Liver (tissue), 9 donors: Measurements from ENCODE around the gene ERBB4. TPM values are rescaled to one million over a fixed set of nuclear protein-coding genes. Genes with fewer than 3 reads are reported as not detected.

Experiments used
- DNase-seq: peaks from one replicate; pipeline ENCODE4 v3.0.0-alpha.2; 2017; ENCODE audit warnings: low spot score
- H3K27ac ChIP-seq, 2 donors: one replicate each; pipeline ENCODE4 v1.7.0; 2013; ENCODE audit warnings: inconsistent platforms in 2 of 2, low read length in 2 of 2, control low read depth in 1 of 2, low read depth in 1 of 2, mild to moderate bottlenecking in 1 of 2
- H3K27me3 ChIP-seq, 4 donors: one replicate each; pipeline versions ENCODE4 v1.6.1 to v1.7.0; 2013; ENCODE audit warnings: low read length in 3 of 4, inconsistent platforms in 1 of 4, mild to moderate bottlenecking in 1 of 4, moderate library complexity in 1 of 4; ENCODE audit not compliant: control insufficient read depth in 4 of 4, insufficient read depth in 4 of 4
- H3K36me3 ChIP-seq, 4 donors: one replicate each; pipeline versions ENCODE4 v1.6.1 to v1.7.0; 2013; ENCODE audit warnings: low read length in 3 of 4, mild to moderate bottlenecking in 3 of 4, low read depth in 1 of 4, moderate library complexity in 1 of 4; ENCODE audit not compliant: control insufficient read depth in 4 of 4, insufficient read depth in 3 of 4
- H3K4me1 ChIP-seq, 4 donors: one replicate each; pipeline versions ENCODE4 v1.6.1 to v1.7.0; 2013; ENCODE audit warnings: low read length in 3 of 4, mild to moderate bottlenecking in 3 of 4, moderate library complexity in 1 of 4; ENCODE audit not compliant: control insufficient read depth in 4 of 4, insufficient read depth in 4 of 4
- H3K4me3 ChIP-seq, 3 donors: one replicate each; pipeline versions ENCODE4 v1.6.1 to v1.7.0; 2013; ENCODE audit warnings: low read length in 3 of 3, control low read depth in 1 of 3, low read depth in 1 of 3, mild to moderate bottlenecking in 1 of 3
- H3K9ac ChIP-seq, 2 donors: one replicate each; pipeline ENCODE4 v1.7.0; 2013; ENCODE audit warnings: low read length in 2 of 2, mild to moderate bottlenecking in 2 of 2, moderate library complexity in 2 of 2, control low read depth in 1 of 2, low read depth in 1 of 2
- H3K9me3 ChIP-seq, 4 donors: one replicate each; pipeline versions ENCODE4 v1.6.1 to v1.7.0; 2013; ENCODE audit warnings: low read length in 3 of 4; ENCODE audit not compliant: control insufficient read depth in 4 of 4
- EGR1 ChIP-seq, 2 donors: IDR thresholded peaks; 2 replicates each; pipeline ENCODE4 v1.6.1; 2016 to 2018; ENCODE audit warnings: antibody characterized with exemption in 2 of 2, low read depth in 2 of 2
- FOXA1 ChIP-seq: IDR thresholded peaks from 2 replicates; pipeline ENCODE4 v1.6.1; 2016; ENCODE audit warnings: antibody characterized with exemption
- GABPA ChIP-seq, 2 donors: IDR thresholded peaks in 1 of 2; conservative IDR thresholded peaks in 1 of 2; 2 replicates each; pipeline ENCODE4 v1.6.1; 2016; ENCODE audit warnings: antibody characterized with exemption in 2 of 2, mild to moderate bottlenecking in 1 of 2, moderate library complexity in 1 of 2
- HNF4A ChIP-seq, 2 donors: conservative IDR thresholded peaks; 2 replicates each; pipeline ENCODE4 v1.6.1; 2016; ENCODE audit warnings: antibody characterized with exemption in 2 of 2, mild to moderate bottlenecking in 2 of 2
- HNF4G ChIP-seq: IDR thresholded peaks from 2 replicates; pipeline ENCODE4 v1.6.1; 2016; ENCODE audit warnings: antibody characterized with exemption
- JUND ChIP-seq, 2 donors: IDR thresholded peaks; 2 replicates each; pipeline ENCODE4 v1.6.1; 2016; ENCODE audit warnings: antibody characterized with exemption in 2 of 2
- MAX ChIP-seq: IDR thresholded peaks from 2 replicates; pipeline ENCODE4 v1.6.1; 2016; ENCODE audit warnings: antibody characterized with exemption
- RAD21 ChIP-seq, 2 donors: IDR thresholded peaks; 2 replicates each; pipeline ENCODE4 v1.6.1; 2016; ENCODE audit warnings: antibody characterized with exemption in 2 of 2, mild to moderate bottlenecking in 2 of 2
- REST ChIP-seq: IDR thresholded peaks from 2 replicates; pipeline ENCODE4 v1.6.1; 2016; ENCODE audit warnings: antibody characterized with exemption, mild to moderate bottlenecking
- RXRA ChIP-seq, 2 donors: IDR thresholded peaks; 2 replicates each; pipeline ENCODE4 v1.6.1; 2017 to 2018; ENCODE audit warnings: antibody characterized with exemption in 2 of 2, mild to moderate bottlenecking in 1 of 2
- TAF1 ChIP-seq: conservative IDR thresholded peaks from 2 replicates; pipeline ENCODE4 v1.6.1; 2016; ENCODE audit warnings: antibody characterized with exemption, mild to moderate bottlenecking
- YY1 ChIP-seq: IDR thresholded peaks from 2 replicates; pipeline ENCODE4 v1.6.1; 2016; ENCODE audit warnings: antibody characterized with exemption, mild to moderate bottlenecking
- ZBTB33 ChIP-seq: IDR thresholded peaks from 2 replicates; pipeline ENCODE4 v1.6.1; 2016; ENCODE audit warnings: antibody characterized with exemption
- WGBS: extraction: QIAGEN DNeasy Blood & Tissue Kit; methylation state at CpG from one replicate; pipeline ENCODE4 v1.1.7; 2013; 5-methylcytosine and 5-hydroxymethylcytosine counted together
- polyA plus RNA-seq, 2 donors: library from polyadenylated mRNA; stranded (reverse) in 1 of 2; unstranded in 1 of 2; fragments of 200-250 nt in 1 of 2; fragments of >200 nt in 1 of 2; fragmentation: Nextera tagmentation in 1 of 2; extraction: Ambion mirVana in 1 of 2; gene quantifications; one replicate each; pipeline versions ENCODE4 v1.2.1 to v1.2.3, GENCODE V29; 2013 to 2015
- total RNA-seq, 2 donors: library from RNA; depleted of rRNA; stranded (reverse); fragments of >200 nt; gene quantifications; one replicate each; pipeline ENCODE4 v1.2.3, GENCODE V29; 2014
- TF ChIP-seq, protein P1 (sequence below): fragments of 150-350 bp; IDR thresholded peaks from 2 replicates; pipeline ENCODE4 v1.5.1; 2017; ENCODE audit warnings: improper control_type of control experiment, low read depth, low read length; ENCODE audit not compliant: missing input control
- TF ChIP-seq, protein P2 (sequence below): IDR thresholded peaks from 2 replicates; pipeline ENCODE4 v1.6.1; 2016; ENCODE audit warnings: antibody characterized with exemption
- donor health status: healthy.
- donor health status: healthy.
- donor health status: healthy.
- donor health status: healthy.
- donor health status: healthy.

Gene ERBB4
- total and polyA plus RNA-seq, 4 donors: 0.03 to 0.42 TPM; not detected in 2

DNA sequence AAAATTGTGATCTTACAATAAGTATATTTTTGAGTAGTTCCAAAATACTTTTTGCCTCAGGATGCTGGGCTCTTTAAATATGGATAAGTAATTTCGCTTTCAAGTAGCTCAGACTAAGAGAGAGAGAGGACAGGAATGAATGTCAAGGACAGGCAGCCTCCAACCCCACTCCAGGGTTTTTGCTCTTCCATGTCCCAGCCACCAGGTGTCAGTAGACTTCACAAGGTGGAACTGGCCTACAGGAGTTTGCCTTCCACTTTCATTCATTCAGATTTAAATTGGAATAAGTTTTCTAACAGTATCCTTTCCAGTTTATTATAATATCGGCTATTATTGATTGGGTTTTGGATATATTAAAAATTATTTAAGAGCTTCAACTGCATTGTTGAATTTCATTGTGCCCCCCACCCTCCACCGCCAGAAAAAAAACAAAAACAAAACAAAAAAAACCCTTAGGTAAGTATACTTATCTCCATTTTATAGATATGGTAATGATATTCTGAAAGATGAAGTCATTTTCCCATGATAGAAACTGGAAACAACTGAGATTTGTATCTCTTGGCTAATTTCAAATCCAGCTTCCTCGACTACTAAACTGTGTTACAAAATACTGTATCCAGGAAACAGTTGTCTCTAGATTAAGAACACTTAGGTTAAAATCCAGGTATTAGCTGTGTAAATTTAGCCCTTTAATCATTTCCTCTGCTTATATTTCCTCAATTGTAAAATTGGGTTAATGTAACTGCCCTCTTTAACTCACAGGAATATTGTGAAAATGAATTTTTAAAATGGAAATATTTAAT, 793.1 kb downstream of the ERBB4 start:
- H3K4me3 ChIP-seq: no peak overlapping the region
- WGBS: 49% methylated on average over 4 of the region's 4 CpGs
- no peaks in the 10 kb centered on the region for H3K36me3 ChIP-seq
- H3K9ac ChIP-seq: no peak overlapping the region
- DNase-seq: peak; percentile 35
- H3K27ac ChIP-seq: no peak overlapping the region
- no peaks in the 10 kb centered on the region for H3K9me3 ChIP-seq
- peaks cover 0 to 1% (median 0%) of the 10 kb centered on the region in 4 donors for H3K27me3 ChIP-seq
- TF ChIP-seq RAD21 (IDR thresholded peaks at IDR 0.05) (peak; percentile 78 to 85), GABPA (IDR thresholded peaks at IDR 0.05 in 1 of 2, conservative IDR thresholded peaks at IDR 0.05 in 1 of 2) (no peak), FOXA1 (no peak), YY1 (no peak), REST (no peak)
- TF ChIP-seq, protein P1, sequence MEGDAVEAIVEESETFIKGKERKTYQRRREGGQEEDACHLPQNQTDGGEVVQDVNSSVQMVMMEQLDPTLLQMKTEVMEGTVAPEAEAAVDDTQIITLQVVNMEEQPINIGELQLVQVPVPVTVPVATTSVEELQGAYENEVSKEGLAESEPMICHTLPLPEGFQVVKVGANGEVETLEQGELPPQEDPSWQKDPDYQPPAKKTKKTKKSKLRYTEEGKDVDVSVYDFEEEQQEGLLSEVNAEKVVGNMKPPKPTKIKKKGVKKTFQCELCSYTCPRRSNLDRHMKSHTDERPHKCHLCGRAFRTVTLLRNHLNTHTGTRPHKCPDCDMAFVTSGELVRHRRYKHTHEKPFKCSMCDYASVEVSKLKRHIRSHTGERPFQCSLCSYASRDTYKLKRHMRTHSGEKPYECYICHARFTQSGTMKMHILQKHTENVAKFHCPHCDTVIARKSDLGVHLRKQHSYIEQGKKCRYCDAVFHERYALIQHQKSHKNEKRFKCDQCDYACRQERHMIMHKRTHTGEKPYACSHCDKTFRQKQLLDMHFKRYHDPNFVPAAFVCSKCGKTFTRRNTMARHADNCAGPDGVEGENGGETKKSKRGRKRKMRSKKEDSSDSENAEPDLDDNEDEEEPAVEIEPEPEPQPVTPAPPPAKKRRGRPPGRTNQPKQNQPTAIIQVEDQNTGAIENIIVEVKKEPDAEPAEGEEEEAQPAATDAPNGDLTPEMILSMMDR: peak; percentile 73
- H3K4me1 ChIP-seq: no peaks in the 10 kb centered on the region

- Histone ChIP-seq H3K27me3 (no peaks in the 10 kb centered on the region), H3K27ac (no peak overlapping the region), H3K9me3 (no peaks in the 10 kb centered on the region), H3K4me3 (no peak overlapping the region), H3K4me1 (no peaks in the 10 kb centered on the region), H3K36me3 (no peaks in the 10 kb centered on the region), H3K9ac (no peak overlapping the region)
- TF ChIP-seq ZBTB33: no peak
- TF ChIP-seq TAF1: no peak
- TF ChIP-seq, protein P1: no peak
- TF ChIP-seq JUND (IDR thresholded peaks at IDR 0.05): no peak
- no peak for TF ChIP-seq HNF4G
- no peak for TF ChIP-seq RXRA (IDR thresholded peaks at IDR 0.05)
- TF ChIP-seq, protein P2, sequence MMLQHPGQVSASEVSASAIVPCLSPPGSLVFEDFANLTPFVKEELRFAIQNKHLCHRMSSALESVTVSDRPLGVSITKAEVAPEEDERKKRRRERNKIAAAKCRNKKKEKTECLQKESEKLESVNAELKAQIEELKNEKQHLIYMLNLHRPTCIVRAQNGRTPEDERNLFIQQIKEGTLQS: no peak
- no peak for TF ChIP-seq RAD21 (IDR thresholded peaks at IDR 0.05)
- no peak for TF ChIP-seq GABPA (IDR thresholded peaks at IDR 0.05 in 1 of 2, conservative IDR thresholded peaks at IDR 0.05 in 1 of 2)
- TF ChIP-seq YY1: no peak
- TF ChIP-seq MAX: no peak
- no peak for TF ChIP-seq EGR1 (IDR thresholded peaks at IDR 0.05; ENCODE audit: low read depth in 2 of 2)
- no peak for TF ChIP-seq FOXA1
- no peak for TF ChIP-seq HNF4A (conservative IDR thresholded peaks at IDR 0.05)
- WGBS: 65% methylated on average over 5 of the region's 5 CpGs
- no peak for DNase-seq
These were observed 794.2 kb downstream of the ERBB4 start for GRCh38 chr2:211744379-211744778.
